Thymus (tissue), 11 donors: ENCODE results near the gene PLSCR1. TPM values are rescaled to one million over a fixed set of nuclear protein-coding genes. Genes with fewer than 3 reads are reported as not detected.
"Not testable (repeated sequence)": the region's sequence is repeated elsewhere in the genome, so short reads cannot be mapped to it uniquely, and the experiment has no call there.

ENCODE experiments used
- DNase-seq, 9 donors: peaks; one replicate each; pipeline ENCODE4 v3.0.0-alpha.2; 2013; ENCODE audit warnings: low spot score in 9 of 9, low read depth in 6 of 9, missing footprints in 1 of 9
- H3K27ac ChIP-seq, 2 donors: one replicate each; pipeline ENCODE4 v1.5.1; 2013; ENCODE audit warnings: control low read depth in 1 of 2, low read depth in 1 of 2, low read length in 1 of 2, mild to moderate bottlenecking in 1 of 2, moderate library complexity in 1 of 2
- H3K27me3 ChIP-seq, 2 donors: one replicate each; pipeline ENCODE4 v1.5.1; 2013; ENCODE audit warnings: low read length in 1 of 2; ENCODE audit not compliant: control insufficient read depth in 2 of 2, insufficient read depth in 1 of 2
- H3K36me3 ChIP-seq, 2 donors: one replicate each; pipeline ENCODE4 v1.5.1; 2013; ENCODE audit warnings: low read length in 1 of 2, mild to moderate bottlenecking in 1 of 2, moderate library complexity in 1 of 2; ENCODE audit not compliant: control insufficient read depth in 2 of 2, insufficient read depth in 2 of 2
- H3K4me1 ChIP-seq, 2 donors: one replicate each; pipeline ENCODE4 v1.5.1; 2013; ENCODE audit warnings: low read length in 2 of 2; ENCODE audit not compliant: control insufficient read depth in 2 of 2, insufficient read depth in 2 of 2
- H3K4me3 ChIP-seq, 2 donors: one replicate each; pipeline ENCODE4 v1.5.1; 2013; ENCODE audit warnings: low read length in 2 of 2, control low read depth in 1 of 2, mild to moderate bottlenecking in 1 of 2
- H3K9me3 ChIP-seq, 2 donors: one replicate each; pipeline ENCODE4 v1.5.1; 2013; ENCODE audit warnings: low read length in 1 of 2, mild to moderate bottlenecking in 1 of 2; ENCODE audit not compliant: control insufficient read depth in 2 of 2, insufficient read depth in 1 of 2
- WGBS: extraction: QIAGEN DNeasy Blood & Tissue Kit; methylation state at CpG from one replicate; pipeline ENCODE4 v1.1.7; 2013; 5-methylcytosine and 5-hydroxymethylcytosine counted together
- polyA plus RNA-seq: library from polyadenylated mRNA; stranded (reverse); fragments of 200-250 nt; gene quantifications from one replicate; pipeline ENCODE4 v1.2.3, GENCODE V29; 2013
- total RNA-seq: library from RNA; stranded (reverse); fragments of 120-200 nt; gene quantifications from one replicate; pipeline ENCODE4 v1.2.4, GENCODE V29; 2013
- donor health status: healthy.

The PLSCR1 gene
- total and polyA plus RNA-seq, 2 donors: 84.7 to 98.8 TPM

GRCh38 chr3:146530609-146531008 is 13.8 kb downstream of the PLSCR1 start:
- WGBS: 91% methylated on average over 2 of the region's 2 CpGs
- no peak overlapping the region for H3K4me3 ChIP-seq
- H3K9me3 ChIP-seq: no peaks in the 10 kb centered on the region
- no peaks in the 10 kb centered on the region for H3K27me3 ChIP-seq
- no peaks in the 10 kb centered on the region for H3K4me1 ChIP-seq
- H3K27ac ChIP-seq: no peak overlapping the region
- H3K36me3 ChIP-seq: peaks cover 7 to 36% of the 10 kb centered on the region in 2 donors
- DNase-seq: no peak

- no peaks in the 10 kb centered on the region for H3K27me3 ChIP-seq
- H3K4me1 ChIP-seq: no peaks in the 10 kb centered on the region
- H3K36me3 ChIP-seq: peaks cover 11 to 44% of the 10 kb centered on the region in 2 donors
- no peak for DNase-seq
- H3K27ac ChIP-seq: no peak overlapping the region
- no peak overlapping the region for H3K4me3 ChIP-seq
- H3K9me3 ChIP-seq: no peaks in the 10 kb centered on the region
- 94% methylated on average over 2 of the region's 2 CpGs for WGBS
Measured at GRCh38 chr3:146529021-146529420, 15.4 kb downstream of the PLSCR1 start.

DNA sequence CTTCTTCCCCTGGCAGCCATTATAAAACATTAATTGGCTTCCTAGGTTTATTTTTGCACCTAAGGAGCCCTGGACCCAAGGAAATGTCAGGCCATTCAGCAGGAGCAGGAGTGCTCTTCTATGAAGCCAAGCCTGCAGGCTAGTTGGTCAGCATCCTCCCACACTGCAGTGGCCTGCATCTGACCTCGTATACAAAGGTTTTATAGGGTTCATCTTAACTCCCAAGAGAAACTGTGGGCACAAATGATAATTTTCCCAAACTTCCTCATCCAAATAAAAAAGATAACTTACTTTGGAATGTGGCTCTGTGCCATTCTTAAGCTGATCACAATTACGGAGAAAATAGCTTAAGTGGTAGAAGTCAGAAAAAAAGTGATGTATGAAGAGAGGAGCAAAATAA is 19.4 kb downstream of the PLSCR1 start:
- Histone ChIP-seq H3K9me3 (no peaks in the 10 kb centered on the region), H3K4me3 (no peak overlapping the region), H3K27ac (no peak overlapping the region), H3K36me3 (peaks cover 12 to 41% of the 10 kb centered on the region in 2 donors), H3K27me3 (no peaks in the 10 kb centered on the region), H3K4me1 (no peaks in the 10 kb centered on the region)
- no peak for DNase-seq
- WGBS: 95% methylated on average over 2 of the region's 2 CpGs

DNA sequence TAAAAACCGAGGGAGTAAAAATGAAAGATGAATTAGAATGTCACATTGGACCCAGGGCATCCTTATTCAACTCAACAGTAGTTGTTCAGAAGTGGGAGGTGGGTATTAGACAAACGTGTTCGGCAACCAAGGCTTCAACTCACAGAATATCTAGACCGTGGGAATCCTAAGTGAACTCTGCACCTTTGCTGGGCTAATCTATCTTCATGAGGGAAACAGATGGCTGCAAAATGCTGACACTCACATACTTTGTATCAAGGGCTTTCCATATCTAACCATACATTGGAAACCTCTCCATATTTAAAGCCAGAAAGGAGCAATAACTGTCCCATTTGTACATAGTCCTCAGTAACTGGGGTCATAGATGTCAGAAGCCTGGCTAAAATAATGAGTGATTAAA is 20.9 kb downstream of the PLSCR1 start:
- Histone ChIP-seq H3K27ac (no peak overlapping the region), H3K27me3 (no peaks in the 10 kb centered on the region), H3K9me3 (no peaks in the 10 kb centered on the region), H3K4me3 (no peak overlapping the region), H3K36me3 (peaks cover 10 to 36% of the 10 kb centered on the region in 2 donors), H3K4me1 (no peaks in the 10 kb centered on the region)
- no peak for DNase-seq
- 86% methylated on average over 4 of the region's 4 CpGs for WGBS

DNA sequence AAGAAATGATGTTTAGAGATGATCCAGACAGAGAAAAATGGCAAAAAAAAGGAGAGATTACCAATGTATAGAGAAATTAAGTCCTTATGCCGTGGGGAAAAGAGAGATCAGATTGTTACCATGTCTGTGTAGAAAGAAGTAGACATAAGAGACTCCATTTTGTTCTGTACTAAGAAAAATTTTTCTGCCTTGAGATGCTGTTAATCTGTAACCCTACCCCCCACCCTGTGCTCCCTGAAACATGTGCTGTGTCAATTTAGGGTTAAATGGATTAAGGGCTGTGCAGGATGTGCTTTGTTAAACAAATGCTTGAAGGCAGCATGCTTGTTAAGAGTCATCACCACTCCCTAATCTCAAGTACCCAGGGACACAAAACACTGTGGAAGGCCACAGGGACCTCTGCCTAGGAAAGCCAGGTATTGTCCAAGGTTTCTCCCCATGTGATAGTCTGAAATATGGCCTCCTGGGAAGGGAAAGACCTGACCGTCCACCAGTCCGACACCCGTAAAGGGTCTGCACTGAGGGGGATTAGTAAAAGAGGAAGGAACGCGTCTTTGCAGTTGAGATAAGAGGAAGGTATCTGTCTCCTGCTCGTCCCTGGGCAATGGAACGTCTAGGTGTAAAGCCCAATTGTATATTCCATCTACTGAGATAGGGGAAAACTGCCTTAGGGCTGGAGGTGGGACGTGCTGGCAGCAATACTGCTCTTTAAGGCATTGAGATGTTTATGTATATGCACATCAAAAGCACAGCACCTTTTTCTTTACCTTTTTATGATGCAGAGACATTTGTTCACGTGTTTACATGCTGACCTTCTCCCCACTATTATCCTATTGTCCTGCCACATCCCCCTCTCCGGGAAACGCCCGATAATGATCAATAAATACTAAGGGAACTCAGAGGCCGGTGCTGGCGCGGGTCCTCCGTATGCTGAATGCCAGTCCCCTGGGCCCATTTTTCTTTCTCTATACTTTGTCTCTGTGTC is 21.9 kb downstream of the PLSCR1 start:
- 93% methylated on average over 17 of the region's 17 CpGs for WGBS
- H3K9me3 ChIP-seq, DNase-seq, H3K4me3 ChIP-seq, H3K27me3 ChIP-seq, H3K4me1 ChIP-seq, H3K27ac ChIP-seq: not testable (repeated sequence)
- peaks cover 9 to 33% of the 10 kb centered on the region in 2 donors for H3K36me3 ChIP-seq

GRCh38 chr3:146521394-146521793 is 23.0 kb downstream of the PLSCR1 start:
- H3K27ac ChIP-seq: no peak overlapping the region
- H3K9me3 ChIP-seq: no peaks in the 10 kb centered on the region
- no peak overlapping the region for H3K4me3 ChIP-seq
- DNase-seq: no peak
- H3K4me1 ChIP-seq: no peaks in the 10 kb centered on the region
- H3K27me3 ChIP-seq: no peaks in the 10 kb centered on the region
- 97% methylated on average over 1 of the region's 1 CpG for WGBS
- peaks cover 9 to 27% of the 10 kb centered on the region in 2 donors for H3K36me3 ChIP-seq

DNA sequence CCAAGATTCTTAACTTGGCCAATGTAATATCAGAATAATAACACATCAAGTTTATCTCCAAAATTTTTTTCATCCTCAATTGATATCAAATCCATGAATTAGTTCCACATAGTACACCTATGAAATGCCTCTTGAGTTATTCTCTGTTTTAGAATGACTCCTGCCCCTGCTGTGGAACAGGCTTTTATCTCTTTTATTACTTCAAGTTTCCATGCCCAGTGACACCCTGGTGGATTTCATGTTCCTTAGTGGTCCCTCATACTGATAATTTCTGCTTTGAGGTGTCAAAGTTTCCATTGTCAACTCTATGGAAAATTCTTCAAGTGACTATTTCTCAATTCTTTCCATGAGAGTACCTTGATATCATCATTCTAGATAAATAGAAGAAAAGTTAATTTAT is 24.6 kb downstream of the PLSCR1 start:
- no peaks in the 10 kb centered on the region for H3K9me3 ChIP-seq
- no peaks in the 10 kb centered on the region for H3K4me1 ChIP-seq
- H3K4me3 ChIP-seq: no peak overlapping the region
- peaks cover 7 to 22% of the 10 kb centered on the region in 2 donors for H3K36me3 ChIP-seq
- H3K27ac ChIP-seq: no peak overlapping the region
- no peak for DNase-seq
- no peaks in the 10 kb centered on the region for H3K27me3 ChIP-seq

GRCh38 chr3:146517684-146518435 is 26.5 kb downstream of the PLSCR1 start:
- Histone ChIP-seq H3K4me3 (no peak overlapping the region), H3K27me3 (no peaks in the 10 kb centered on the region), H3K4me1 (no peaks in the 10 kb centered on the region), H3K36me3 (peaks cover 8 to 18% of the 10 kb centered on the region in 2 donors), H3K27ac (no peak overlapping the region), H3K9me3 (no peaks in the 10 kb centered on the region)
- WGBS: 98% methylated on average over 4 of the region's 4 CpGs
- DNase-seq: no peak
